ENCODE results near the gene PGLYRP4.

DNA sequence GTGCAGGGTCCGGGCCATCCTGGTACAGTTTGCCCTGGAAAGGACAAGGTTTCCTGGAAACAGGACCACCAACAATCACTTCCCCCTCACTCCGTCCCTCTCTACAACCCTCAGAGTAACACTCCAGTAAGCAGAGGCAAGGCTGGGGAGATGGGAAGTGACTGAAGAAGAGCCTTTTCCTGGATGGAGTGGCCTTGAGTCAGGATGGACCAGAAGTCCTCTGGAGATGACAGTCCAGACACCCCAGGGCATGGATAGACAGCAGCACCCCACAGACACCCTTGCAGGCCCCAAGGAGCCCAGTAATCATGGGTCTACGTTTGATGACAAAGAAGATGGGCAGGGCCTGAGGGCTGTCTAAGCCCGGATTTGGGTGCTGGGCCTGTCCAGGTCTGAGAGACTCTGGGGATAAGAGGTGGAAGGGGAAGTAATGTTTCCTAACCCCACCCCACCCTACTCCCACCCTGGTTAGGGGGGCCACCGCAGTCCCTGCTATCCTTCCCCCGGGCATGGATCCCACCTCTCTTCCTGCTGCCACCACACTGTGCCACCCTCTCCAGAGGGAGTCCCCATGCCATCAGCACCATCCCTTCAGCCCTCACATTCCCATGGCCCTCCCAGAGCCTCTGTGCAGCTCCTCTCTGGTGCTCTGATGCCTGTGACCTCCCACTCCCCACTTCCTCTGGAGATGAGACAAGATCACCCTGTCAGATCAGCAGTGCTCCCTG is 49.4 kb upstream of the PGLYRP4 start:
- TF ChIP-seq, protein P1, sequence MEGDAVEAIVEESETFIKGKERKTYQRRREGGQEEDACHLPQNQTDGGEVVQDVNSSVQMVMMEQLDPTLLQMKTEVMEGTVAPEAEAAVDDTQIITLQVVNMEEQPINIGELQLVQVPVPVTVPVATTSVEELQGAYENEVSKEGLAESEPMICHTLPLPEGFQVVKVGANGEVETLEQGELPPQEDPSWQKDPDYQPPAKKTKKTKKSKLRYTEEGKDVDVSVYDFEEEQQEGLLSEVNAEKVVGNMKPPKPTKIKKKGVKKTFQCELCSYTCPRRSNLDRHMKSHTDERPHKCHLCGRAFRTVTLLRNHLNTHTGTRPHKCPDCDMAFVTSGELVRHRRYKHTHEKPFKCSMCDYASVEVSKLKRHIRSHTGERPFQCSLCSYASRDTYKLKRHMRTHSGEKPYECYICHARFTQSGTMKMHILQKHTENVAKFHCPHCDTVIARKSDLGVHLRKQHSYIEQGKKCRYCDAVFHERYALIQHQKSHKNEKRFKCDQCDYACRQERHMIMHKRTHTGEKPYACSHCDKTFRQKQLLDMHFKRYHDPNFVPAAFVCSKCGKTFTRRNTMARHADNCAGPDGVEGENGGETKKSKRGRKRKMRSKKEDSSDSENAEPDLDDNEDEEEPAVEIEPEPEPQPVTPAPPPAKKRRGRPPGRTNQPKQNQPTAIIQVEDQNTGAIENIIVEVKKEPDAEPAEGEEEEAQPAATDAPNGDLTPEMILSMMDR (conservative IDR thresholded peaks at IDR 0.05; ENCODE audit: low read depth, low read length), result no peak
- TF ChIP-seq EZH2 (IDR thresholded peaks at IDR 0.05; ENCODE audit: borderline replicate concordance, low read depth, low read length, poor library complexity, severe bottlenecking), result no peak

Measured in A673 (cell line).